ENCODE results near the gene FGF3. TPM values are rescaled to one million over a fixed set of nuclear protein-coding genes. Genes with fewer than 3 reads are reported as not detected.

Gene FGF3
- total RNA-seq, 1 experiment from 2014 or later = not detected

DNA sequence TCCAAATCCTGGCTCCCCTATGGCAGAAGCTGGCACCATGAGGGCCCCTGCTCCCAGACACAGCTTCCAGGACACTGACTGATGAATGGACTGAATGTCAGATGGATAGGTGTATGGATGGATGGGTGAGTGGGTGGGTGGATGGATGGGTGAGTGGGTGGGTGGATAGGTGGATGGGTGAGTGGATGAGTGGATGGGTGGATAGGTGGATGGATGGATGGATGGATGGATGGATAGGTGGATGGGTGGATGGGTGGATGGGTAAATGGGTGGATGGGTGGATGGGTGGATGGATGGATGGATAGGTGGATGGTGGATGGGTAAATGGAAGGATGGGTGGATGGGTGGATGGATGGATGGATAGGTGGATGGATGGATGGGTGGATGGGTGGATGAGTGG, 4.3 kb downstream of the FGF3 start:
- Histone ChIP-seq H2AFZ (ENCODE audit: low read length) (no peak overlapping the region), H3K27ac (ENCODE audit: low read length) (no peak overlapping the region), H3K4me3 (ENCODE audit: low read length) (no peak overlapping the region), H3K27me3 (ENCODE audit: low read length) (no peaks in the 10 kb centered on the region), H3K4me1 (ENCODE audit: low read length) (no peaks in the 10 kb centered on the region), H3K9me3 (ENCODE audit: low read length) (no peaks in the 10 kb centered on the region), H3K9ac (ENCODE audit: low read length) (no peak overlapping the region), H3K9me2 (replicated peaks; ENCODE audit: insufficient read depth, low read length) (no peaks in the 10 kb centered on the region), H3K4me2 (ENCODE audit: low read depth, low read length, poor library complexity, severe bottlenecking) (no peak overlapping the region), H3K36me3 (ENCODE audit: insufficient read depth, low read length) (no peaks in the 10 kb centered on the region), H4K20me1 (ENCODE audit: insufficient read depth, low read depth, low read length) (no peaks in the 10 kb centered on the region), H3K79me2 (ENCODE audit: low read length) (no peaks in the 10 kb centered on the region)
- no peak for DNase-seq

DNA sequence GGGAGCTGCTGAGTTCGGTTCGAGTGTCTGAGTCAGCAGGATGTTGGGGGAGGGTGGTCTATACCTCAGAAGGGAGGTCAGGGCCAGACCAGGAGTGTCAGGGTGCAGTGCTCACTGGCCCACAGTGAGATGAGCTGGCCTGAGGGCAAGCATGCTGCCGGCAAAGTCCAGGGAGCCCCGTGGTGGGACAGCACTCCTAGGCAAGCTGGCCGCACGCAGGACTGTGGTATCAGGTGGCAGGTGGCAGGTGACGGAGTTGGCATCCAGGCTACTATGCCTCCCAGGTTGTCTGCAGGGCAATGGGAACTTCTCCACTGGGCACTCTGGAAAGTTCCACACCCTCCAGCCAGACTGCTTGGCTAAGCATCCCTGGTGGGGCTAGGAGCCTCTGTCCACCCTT, 4.8 kb downstream of the FGF3 start:
- Histone ChIP-seq H4K20me1 (ENCODE audit: insufficient read depth, low read depth, low read length) (no peaks in the 10 kb centered on the region), H3K27ac (ENCODE audit: low read length) (no peak overlapping the region), H3K4me3 (ENCODE audit: low read length) (no peak overlapping the region), H3K36me3 (ENCODE audit: insufficient read depth, low read length) (no peaks in the 10 kb centered on the region), H3K79me2 (ENCODE audit: low read length) (no peaks in the 10 kb centered on the region), H3K9me3 (ENCODE audit: low read length) (no peaks in the 10 kb centered on the region), H2AFZ (ENCODE audit: low read length) (no peak overlapping the region), H3K4me2 (ENCODE audit: low read depth, low read length, poor library complexity, severe bottlenecking) (no peak overlapping the region), H3K27me3 (ENCODE audit: low read length) (no peaks in the 10 kb centered on the region), H3K9ac (ENCODE audit: low read length) (no peak overlapping the region), H3K9me2 (replicated peaks; ENCODE audit: insufficient read depth, low read length) (no peaks in the 10 kb centered on the region), H3K4me1 (ENCODE audit: low read length) (no peaks in the 10 kb centered on the region)
- no peak for DNase-seq

DNA sequence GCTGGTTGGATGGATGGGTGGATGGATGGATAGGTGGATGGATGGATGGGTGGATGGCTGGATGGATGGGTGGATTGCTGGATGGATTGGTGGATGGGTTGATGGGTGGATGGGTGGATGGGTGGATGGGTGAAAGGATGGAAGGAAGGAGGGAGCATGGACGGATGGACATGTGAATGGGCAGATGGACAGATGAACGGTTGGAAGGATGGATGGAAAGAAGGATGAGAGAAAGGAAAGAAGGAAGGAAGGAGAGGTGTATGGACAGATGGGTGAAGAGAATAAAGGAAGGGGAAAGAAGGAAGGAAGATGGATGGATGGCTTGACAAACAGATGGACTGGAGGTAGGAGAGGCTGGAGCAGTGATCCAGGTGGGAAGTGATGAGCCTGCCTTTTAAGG, 5.4 kb downstream of the FGF3 start:
- no peaks in the 10 kb centered on the region for H3K27me3 ChIP-seq (ENCODE audit: low read length)
- no peaks in the 10 kb centered on the region for H3K4me1 ChIP-seq (ENCODE audit: low read length)
- no peaks in the 10 kb centered on the region for H3K79me2 ChIP-seq (ENCODE audit: low read length)
- no peaks in the 10 kb centered on the region for H3K9me3 ChIP-seq (ENCODE audit: low read length)
- DNase-seq = no peak
- no peaks in the 10 kb centered on the region for H4K20me1 ChIP-seq (ENCODE audit: insufficient read depth, low read depth, low read length)
- no peak overlapping the region for H2AFZ ChIP-seq (ENCODE audit: low read length)
- H3K9ac ChIP-seq (ENCODE audit: low read length) = no peak overlapping the region
- no peaks in the 10 kb centered on the region for H3K36me3 ChIP-seq (ENCODE audit: insufficient read depth, low read length)
- H3K4me2 ChIP-seq (ENCODE audit: low read depth, low read length, poor library complexity, severe bottlenecking) = no peak overlapping the region
- H3K27ac ChIP-seq (ENCODE audit: low read length) = no peak overlapping the region
- H3K9me2 ChIP-seq (replicated peaks; ENCODE audit: insufficient read depth, low read length) = no peaks in the 10 kb centered on the region
- H3K4me3 ChIP-seq (ENCODE audit: low read length) = no peak overlapping the region

DNA sequence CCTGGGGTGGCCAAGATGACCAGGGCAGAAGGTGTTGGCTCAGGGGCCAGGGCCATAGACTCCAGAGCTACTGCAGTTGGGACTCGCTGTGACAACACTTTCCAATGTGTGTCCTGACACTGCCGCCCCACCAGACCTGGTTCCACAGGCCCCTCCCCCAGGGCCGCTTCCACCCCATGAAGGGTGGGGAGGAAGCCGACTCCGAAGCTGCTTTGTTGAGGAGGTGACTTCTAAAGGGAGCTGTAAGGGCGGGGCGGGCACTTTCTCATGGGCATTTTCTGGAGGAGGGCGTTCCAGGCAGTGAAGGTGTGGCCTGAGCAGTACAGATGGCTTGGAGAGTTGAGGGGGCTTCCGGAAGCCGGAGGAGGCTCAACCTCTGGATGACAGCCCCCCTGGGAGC, 6.3 kb downstream of the FGF3 start:
- no peaks in the 10 kb centered on the region for H3K79me2 ChIP-seq (ENCODE audit: low read length)
- H3K9me2 ChIP-seq (replicated peaks; ENCODE audit: insufficient read depth, low read length) = no peaks in the 10 kb centered on the region
- no peaks in the 10 kb centered on the region for H3K9me3 ChIP-seq (ENCODE audit: low read length)
- no peak overlapping the region for H2AFZ ChIP-seq (ENCODE audit: low read length)
- H3K36me3 ChIP-seq (ENCODE audit: insufficient read depth, low read length) = no peaks in the 10 kb centered on the region
- no peak for DNase-seq
- H3K4me2 ChIP-seq (ENCODE audit: low read depth, low read length, poor library complexity, severe bottlenecking) = no peak overlapping the region
- no peaks in the 10 kb centered on the region for H3K27me3 ChIP-seq (ENCODE audit: low read length)
- H4K20me1 ChIP-seq (ENCODE audit: insufficient read depth, low read depth, low read length) = no peaks in the 10 kb centered on the region
- H3K27ac ChIP-seq (ENCODE audit: low read length) = no peak overlapping the region
- no peak overlapping the region for H3K4me3 ChIP-seq (ENCODE audit: low read length)
- no peaks in the 10 kb centered on the region for H3K4me1 ChIP-seq (ENCODE audit: low read length)
- no peak overlapping the region for H3K9ac ChIP-seq (ENCODE audit: low read length)

DNA sequence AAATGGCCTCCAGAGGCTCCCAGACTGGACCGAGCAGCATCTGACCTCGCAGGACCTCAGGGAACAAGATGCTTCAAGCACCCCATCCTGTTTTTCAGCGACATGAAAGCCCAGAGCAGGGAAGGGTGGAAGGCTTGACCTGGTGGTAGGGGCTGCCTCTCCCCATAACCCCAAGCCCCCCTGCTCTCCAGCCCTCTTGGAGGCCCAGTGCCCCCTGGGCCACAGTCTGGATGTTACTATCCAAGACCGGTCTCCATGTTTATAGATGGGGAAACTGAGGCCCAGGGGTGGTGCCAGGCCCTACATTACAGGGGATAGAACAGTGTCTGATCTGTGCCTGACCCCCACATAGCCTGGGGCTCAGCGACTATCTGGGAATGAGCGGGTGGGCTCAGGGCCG, 7.0 kb downstream of the FGF3 start:
- H3K4me2 ChIP-seq (ENCODE audit: low read depth, low read length, poor library complexity, severe bottlenecking) = no peak overlapping the region
- H2AFZ ChIP-seq (ENCODE audit: low read length) = no peak overlapping the region

DNA sequence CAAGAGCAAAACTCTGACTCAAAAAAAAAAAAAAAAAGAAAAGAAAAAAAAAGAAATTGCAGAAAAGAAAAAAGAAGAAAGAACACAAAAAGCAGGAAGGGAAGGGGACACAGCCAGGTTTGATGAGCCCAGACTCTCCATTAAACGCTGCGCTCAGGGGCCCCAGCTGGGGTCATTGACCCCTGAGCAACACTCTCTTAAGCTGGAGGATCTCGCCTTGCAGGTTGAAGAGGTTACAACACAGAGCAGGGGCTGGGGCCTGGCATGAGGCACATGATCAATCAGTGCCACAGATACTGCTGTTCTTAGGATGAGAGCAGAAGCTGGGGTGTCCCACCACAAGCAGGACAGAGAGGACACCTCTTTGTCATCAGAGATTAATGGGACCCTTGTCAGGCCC, 7.8 kb downstream of the FGF3 start:
- no peaks in the 10 kb centered on the region for H3K9me2 ChIP-seq (replicated peaks; ENCODE audit: insufficient read depth, low read length)
- no peak overlapping the region for H3K27ac ChIP-seq (ENCODE audit: low read length)
- H3K4me3 ChIP-seq (ENCODE audit: low read length) = no peak overlapping the region
- no peak for DNase-seq
- H3K36me3 ChIP-seq (ENCODE audit: insufficient read depth, low read length) = no peaks in the 10 kb centered on the region
- H3K4me1 ChIP-seq (ENCODE audit: low read length) = no peaks in the 10 kb centered on the region
- H2AFZ ChIP-seq (ENCODE audit: low read length) = no peak overlapping the region
- H3K27me3 ChIP-seq (ENCODE audit: low read length) = no peaks in the 10 kb centered on the region
- H3K9me3 ChIP-seq (ENCODE audit: low read length) = no peaks in the 10 kb centered on the region
- H4K20me1 ChIP-seq (ENCODE audit: insufficient read depth, low read depth, low read length) = no peaks in the 10 kb centered on the region
- no peaks in the 10 kb centered on the region for H3K79me2 ChIP-seq (ENCODE audit: low read length)
- no peak overlapping the region for H3K9ac ChIP-seq (ENCODE audit: low read length)
- no peak overlapping the region for H3K4me2 ChIP-seq (ENCODE audit: low read depth, low read length, poor library complexity, severe bottlenecking)

More for the DNA sequence above, 7.0 kb downstream of the FGF3 start:
- H3K4me1 ChIP-seq (ENCODE audit: low read length) = no peaks in the 10 kb centered on the region
- H3K79me2 ChIP-seq (ENCODE audit: low read length) = no peaks in the 10 kb centered on the region
- no peaks in the 10 kb centered on the region for H4K20me1 ChIP-seq (ENCODE audit: insufficient read depth, low read depth, low read length)
- no peaks in the 10 kb centered on the region for H3K9me2 ChIP-seq (replicated peaks; ENCODE audit: insufficient read depth, low read length)
- no peaks in the 10 kb centered on the region for H3K27me3 ChIP-seq (ENCODE audit: low read length)
- no peaks in the 10 kb centered on the region for H3K9me3 ChIP-seq (ENCODE audit: low read length)
- DNase-seq = no peak
- no peak overlapping the region for H3K27ac ChIP-seq (ENCODE audit: low read length)
- no peaks in the 10 kb centered on the region for H3K36me3 ChIP-seq (ENCODE audit: insufficient read depth, low read length)
- H3K9ac ChIP-seq (ENCODE audit: low read length) = no peak overlapping the region
- no peak overlapping the region for H3K4me3 ChIP-seq (ENCODE audit: low read length)

DNA sequence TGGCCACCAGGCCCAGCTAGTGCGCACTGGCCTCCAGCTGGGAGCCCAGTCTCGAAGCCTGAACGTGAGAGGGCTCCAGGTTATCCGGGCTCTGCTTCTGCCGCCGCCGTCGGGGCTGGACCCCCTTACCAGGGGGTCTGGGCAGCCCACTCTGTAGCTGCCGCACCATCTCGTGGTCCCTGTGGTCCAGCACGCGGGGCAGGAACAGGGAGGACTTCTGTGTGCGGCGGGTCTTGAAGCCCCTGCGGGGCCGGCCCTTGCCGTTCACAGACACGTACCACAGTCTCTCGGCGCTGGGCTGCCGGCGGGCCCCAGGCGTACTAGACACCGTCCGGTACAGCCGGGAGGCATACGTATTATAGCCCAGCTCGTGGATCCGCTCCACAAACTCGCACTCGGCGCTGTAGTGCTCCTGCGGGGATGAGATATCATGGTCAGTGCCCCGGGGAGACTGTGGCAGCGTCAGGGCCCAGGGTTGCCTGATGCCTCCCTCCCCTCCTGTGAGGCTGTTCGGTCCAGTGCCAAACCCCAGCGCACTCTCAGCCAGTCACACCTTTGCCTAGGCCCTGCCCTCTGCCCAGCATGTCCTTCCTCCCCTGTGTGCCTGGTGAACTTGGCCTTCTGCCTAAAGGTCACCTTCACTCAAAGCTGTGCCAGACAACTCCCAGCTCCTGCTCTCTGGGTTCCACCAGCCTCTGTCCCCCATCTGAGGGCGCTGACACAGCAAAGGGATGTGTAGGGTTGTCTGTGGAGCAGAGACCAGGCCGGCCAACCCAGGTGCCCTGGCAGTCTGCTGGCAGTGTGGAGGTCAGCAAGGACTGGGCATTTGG, 8.7 kb downstream of the FGF3 start:
- H3K4me3 ChIP-seq (ENCODE audit: low read length) = no peak overlapping the region
- no peak overlapping the region for H3K9ac ChIP-seq (ENCODE audit: low read length)
- no peaks in the 10 kb centered on the region for H3K36me3 ChIP-seq (ENCODE audit: insufficient read depth, low read length)
- no peak overlapping the region for H3K27ac ChIP-seq (ENCODE audit: low read length)
- no peaks in the 10 kb centered on the region for H3K4me1 ChIP-seq (ENCODE audit: low read length)
- H2AFZ ChIP-seq (ENCODE audit: low read length) = no peak overlapping the region
- no peak for DNase-seq
- no peaks in the 10 kb centered on the region for H3K9me2 ChIP-seq (replicated peaks; ENCODE audit: insufficient read depth, low read length)
- no peaks in the 10 kb centered on the region for H3K27me3 ChIP-seq (ENCODE audit: low read length)
- no peak overlapping the region for H3K4me2 ChIP-seq (ENCODE audit: low read depth, low read length, poor library complexity, severe bottlenecking)
- H3K9me3 ChIP-seq (ENCODE audit: low read length) = no peaks in the 10 kb centered on the region
- no peaks in the 10 kb centered on the region for H3K79me2 ChIP-seq (ENCODE audit: low read length)
- H4K20me1 ChIP-seq (ENCODE audit: insufficient read depth, low read depth, low read length) = no peaks in the 10 kb centered on the region

- H3K79me2 ChIP-seq (ENCODE audit: low read length) = no peaks in the 10 kb centered on the region
- H3K36me3 ChIP-seq (ENCODE audit: insufficient read depth, low read length) = no peaks in the 10 kb centered on the region
- no peak for DNase-seq
- H3K4me2 ChIP-seq (ENCODE audit: low read depth, low read length, poor library complexity, severe bottlenecking) = no peak overlapping the region
- no peak overlapping the region for H3K27ac ChIP-seq (ENCODE audit: low read length)
- no peak overlapping the region for H3K9ac ChIP-seq (ENCODE audit: low read length)
- H2AFZ ChIP-seq (ENCODE audit: low read length) = no peak overlapping the region
- no peaks in the 10 kb centered on the region for H3K9me3 ChIP-seq (ENCODE audit: low read length)
- H3K27me3 ChIP-seq (ENCODE audit: low read length) = no peaks in the 10 kb centered on the region
- H3K9me2 ChIP-seq (replicated peaks; ENCODE audit: insufficient read depth, low read length) = no peaks in the 10 kb centered on the region
- no peaks in the 10 kb centered on the region for H4K20me1 ChIP-seq (ENCODE audit: insufficient read depth, low read depth, low read length)
- no peak overlapping the region for H3K4me3 ChIP-seq (ENCODE audit: low read length)
- H3K4me1 ChIP-seq (ENCODE audit: low read length) = no peaks in the 10 kb centered on the region
Observed at GRCh38 chr11:69808667-69809086, 10.5 kb downstream of the FGF3 start.

All from Karpas-422 (cell line).